Esophagus muscularis mucosa (tissue), 3 donors: ENCODE results near the gene ZKSCAN1.

Experiments
- CTCF ChIP-seq, 3 experiments: fragments of 200-600 bp in 2 of 3; fragments of 450-650 bp in 1 of 3; sonication (generic) in 2 of 3; IDR thresholded peaks; one replicate each; pipeline ENCODE4 v1.5.1; 2017 to 2019; ENCODE audit warnings: antibody characterized with exemption in 3 of 3, mild to moderate bottlenecking in 2 of 3, moderate library complexity in 1 of 3
- POLR2AphosphoS5 ChIP-seq, 2 donors: sonication (generic); formaldehyde crosslinking; IDR thresholded peaks; one replicate each; pipeline ENCODE4 v1.6.1; 2017; ENCODE audit warnings: antibody characterized with exemption in 2 of 2

- TF ChIP-seq CTCF (IDR thresholded peaks at IDR 0.05) = no peak
- no peak for TF ChIP-seq POLR2AphosphoS5 (IDR thresholded peaks at IDR 0.05)
Measured at GRCh38 chr7:99969298-99969697, 46.1 kb upstream of the ZKSCAN1 start.
